Type B pancreatic cell (in vitro differentiated cells): ENCODE measurements around the gene TOGARAM1. TPM values are rescaled to one million over a fixed set of nuclear protein-coding genes. Genes with fewer than 3 reads are reported as not detected.

Experiments
- DNase-seq: peaks from one replicate; pipeline ENCODE4 v3.0.0; 2021; ENCODE audit warnings: mixed read lengths; ENCODE audit not compliant: unreplicated experiment; ENCODE audit errors: extremely low spot score
- H3K27ac Mint-ChIP-seq: 2 replicates; pipeline ENCODE4 v1.8.0; 2021; ENCODE audit warnings: mild to moderate bottlenecking, mixed read lengths
- H3K27me3 Mint-ChIP-seq: 2 replicates; pipeline ENCODE4 v1.8.0; 2021; ENCODE audit warnings: mixed read lengths
- H3K36me3 Mint-ChIP-seq: 2 replicates; pipeline ENCODE4 v1.8.0; 2021; ENCODE audit warnings: mixed read lengths
- H3K4me1 Mint-ChIP-seq: one replicate; pipeline ENCODE4 v1.8.0; 2021; ENCODE audit warnings: mixed read lengths; ENCODE audit not compliant: unreplicated experiment
- H3K4me3 Mint-ChIP-seq: 2 replicates; pipeline ENCODE4 v1.8.0; 2021; ENCODE audit warnings: mild to moderate bottlenecking, mixed read lengths
- H3K9me3 Mint-ChIP-seq: 2 replicates; pipeline ENCODE4 v1.8.0; 2021; ENCODE audit warnings: mixed read lengths
- CTCF ChIP-seq: fragments of 200-600 bp; sonication (generic); conservative IDR thresholded peaks from 2 replicates; pipeline ENCODE4 v1.5.0; 2021; ENCODE audit warnings: antibody characterized with exemption, mild to moderate bottlenecking
- total RNA-seq: library from RNA; stranded (reverse); gene quantifications from 2 replicates; pipeline ENCODE4 v1.2.1, GENCODE V29; 2021; ENCODE audit warnings: low replicate concordance

Gene TOGARAM1
- total RNA-seq, 1 donor from 2014 or later, result 21.2 TPM

- no peak overlapping the region for H3K4me3 Mint-ChIP-seq
- H3K27me3 Mint-ChIP-seq, result no peaks in the 10 kb centered on the region
- TF ChIP-seq CTCF, result no peak
- peaks cover 41% of the 10 kb centered on the region for H3K4me1 Mint-ChIP-seq
- H3K9me3 Mint-ChIP-seq, result peaks cover 4% of the 10 kb centered on the region
- peaks cover 18% of the 10 kb centered on the region for H3K36me3 Mint-ChIP-seq
- no peak overlapping the region for H3K27ac Mint-ChIP-seq
- no peak for DNase-seq
Measured at GRCh38 chr14:44963044-44963528, 1.1 kb downstream of the TOGARAM1 start.

- peaks cover 46% of the 10 kb centered on the region for H3K4me1 Mint-ChIP-seq
- no peak overlapping the region for H3K4me3 Mint-ChIP-seq
- no peak for TF ChIP-seq CTCF
- no peak for DNase-seq
- no peak overlapping the region for H3K27ac Mint-ChIP-seq
- no peaks in the 10 kb centered on the region for H3K27me3 Mint-ChIP-seq
- peaks cover 22% of the 10 kb centered on the region for H3K36me3 Mint-ChIP-seq
- H3K9me3 Mint-ChIP-seq, result peaks cover 8% of the 10 kb centered on the region
Measured at GRCh38 chr14:44963775-44964380, 1.9 kb downstream of the TOGARAM1 start.

GRCh38 chr14:44966601-44967336, 4.8 kb downstream of the TOGARAM1 start:
- peaks cover 34% of the 10 kb centered on the region for H3K4me1 Mint-ChIP-seq
- peaks cover 15% of the 10 kb centered on the region for H3K9me3 Mint-ChIP-seq
- peaks cover 45% of the 10 kb centered on the region for H3K36me3 Mint-ChIP-seq
- DNase-seq, result no peak
- H3K27me3 Mint-ChIP-seq, result no peaks in the 10 kb centered on the region
- no peak for TF ChIP-seq CTCF
- peak overlapping the region; percentile 19 for H3K27ac Mint-ChIP-seq
- peak overlapping the region; percentile 78 for H3K4me3 Mint-ChIP-seq

- no peak for DNase-seq
- Mint-ChIP-seq H3K27me3 (no peaks in the 10 kb centered on the region), H3K36me3 (peaks cover 49% of the 10 kb centered on the region), H3K9me3 (peaks cover 18% of the 10 kb centered on the region), H3K4me1 (peaks cover 30% of the 10 kb centered on the region), H3K4me3 (peak overlapping the region; percentile 80), H3K27ac (no peak overlapping the region)
- no peak for TF ChIP-seq CTCF
Measured at GRCh38 chr14:44968714-44969113, 6.7 kb downstream of the TOGARAM1 start.

- Mint-ChIP-seq H3K27ac (no peak overlapping the region), H3K9me3 (peaks cover 18% of the 10 kb centered on the region), H3K27me3 (no peaks in the 10 kb centered on the region), H3K4me1 (peaks cover 18% of the 10 kb centered on the region), H3K4me3 (no peak overlapping the region), H3K36me3 (peaks cover 52% of the 10 kb centered on the region)
- no peak for TF ChIP-seq CTCF
- no peak for DNase-seq
Measured at GRCh38 chr14:44970907-44971306, 8.9 kb downstream of the TOGARAM1 start.
